Measurements from ENCODE around the gene DUSP5. TPM values are rescaled to one million over a fixed set of nuclear protein-coding genes. Genes with fewer than 3 reads are reported as not detected.

DUSP5 gene
- total and polyA plus RNA-seq, 2 of the 8 experiments (the other 6 are each of a cell fraction or from before 2014, with no cell fraction given), result 13.6 to 30.3 TPM

GRCh38 chr10:110523736-110524135 is 26.0 kb downstream of the DUSP5 start:
- TF ChIP-seq SRF (IDR thresholded peaks at IDR 0.05; ENCODE audit: low read depth, low read length) (no peak), NRF1 (IDR thresholded peaks at IDR 0.05; ENCODE audit: low read depth, low read length) (no peak), SP2 (IDR thresholded peaks at IDR 0.05; ENCODE audit: low read length) (no peak), KDM1A (IDR thresholded peaks at IDR 0.05; ENCODE audit: borderline replicate concordance, low read length) (no peak)
- Histone ChIP-seq H2BK20ac (ENCODE audit: low read length) (no peak overlapping the region), H3K14ac (ENCODE audit: insufficient read length) (no peak overlapping the region), H2BK15ac (ENCODE audit: low read length) (no peak overlapping the region), H3K18ac (ENCODE audit: extremely low read depth, low read length) (no peak overlapping the region), H3K4ac (replicated peaks; ENCODE audit: insufficient read length, low read depth, low read length) (no peak overlapping the region), H2BK5ac (ENCODE audit: low read depth, low read length) (no peak overlapping the region), H3K27ac (ENCODE audit: low read depth, low read length) (no peak overlapping the region), H4K20me1 (replicated peaks in 1 of 2; ENCODE audit: control insufficient read depth in 1 of 2, insufficient read depth in 2 of 2, low read length in 2 of 2) (no peaks in the 10 kb centered on the region), H3K56ac (replicated peaks; ENCODE audit: insufficient read length, low read depth, low read length) (no peak overlapping the region), H4K91ac (replicated peaks; ENCODE audit: insufficient read length, low read length) (no peak overlapping the region), H3K9me3 (ENCODE audit: insufficient read depth in 2 of 2, low read depth in 1 of 2, low read length in 1 of 2) (no peaks in the 10 kb centered on the region), H3K23me2 (ENCODE audit: low read depth, low read length) (no peaks in the 10 kb centered on the region), H2AK5ac (ENCODE audit: low read depth, low read length) (no peak overlapping the region), H3K79me2 (ENCODE audit: control insufficient read depth in 1 of 2, insufficient read depth in 2 of 2, low read length in 2 of 2) (no peaks in the 10 kb centered on the region), H3K4me1 (replicated peaks in 1 of 4; ENCODE audit: control insufficient read depth in 3 of 4, insufficient read depth in 4 of 4, low read length in 3 of 4) (0 out of 7 replicates have a peak, but pooled peaks cover 0 to 3% (median 0%) of the 10 kb centered on the region in 4 experiments), H3K27me3 (replicated peaks in 1 of 4; ENCODE audit: control insufficient read depth in 3 of 4, extremely low read depth in 1 of 4, insufficient read depth in 3 of 4, low read length in 3 of 4) (no peaks in the 10 kb centered on the region; a peak in 1 of 7 replicates), H2BK12ac (ENCODE audit: low read depth, low read length) (no peak overlapping the region), H3K9ac (replicated peaks in 1 of 4; ENCODE audit: extremely low read depth in 1 of 4, low read depth in 3 of 4, low read length in 3 of 4) (no peak overlapping the region), H3K79me1 (ENCODE audit: low read depth, low read length) (no peaks in the 10 kb centered on the region), H3K4me3 (ENCODE audit: extremely low read depth in 1 of 4, insufficient read depth in 2 of 4, low read depth in 3 of 4, low read length in 4 of 4) (no peak overlapping the region), H4K8ac (ENCODE audit: extremely low read depth, insufficient read depth, low read length) (no peak overlapping the region), H3K36me3 (ENCODE audit: control insufficient read depth in 2 of 4, insufficient read depth in 4 of 4, low read length in 3 of 4) (no peaks in the 10 kb centered on the region), H2BK120ac (replicated peaks; ENCODE audit: low read depth, low read length) (no peak overlapping the region), H3K4me2 (ENCODE audit: insufficient read depth in 1 of 2, low read depth in 2 of 2, low read length in 2 of 2) (no peak overlapping the region), H3K23ac (ENCODE audit: insufficient read length) (no peak overlapping the region), H2AFZ (ENCODE audit: low read length) (no peak overlapping the region), H4K5ac (ENCODE audit: insufficient read length, low read depth, low read length) (no peak overlapping the region)
- ChIA-PET CTCF (ENCODE audit: partially characterized antibody) (interaction anchor here (1.2 kb wide), 1 partner anchor 12 kb away, joined by 3 read pairs; no protein-coding TSS in a partner anchor), POLR2A (ENCODE audit: partially characterized antibody) (no interaction called here)
- FAIRE-seq, result no peak
- no peak for DNase-seq (ENCODE audit: low read depth in 1 of 2, low spot score in 2 of 2)
- 71% methylated on average over 3 of the region's 3 CpGs; no CpG with 5 or more reads in 1 of the 2 experiments for WGBS, 2 experiments (ENCODE audit: extremely low coverage in 1 of 2, insufficient coverage in 1 of 2, insufficient read length in 1 of 2, insufficient replicate concordance in 2 of 2, low coverage in 1 of 2, low lambda C conversion rate in 2 of 2, missing lambda C conversion rate in 1 of 2)
